CD4-positive, alpha-beta T cell treated with Interleukin-6 for 4 hours (primary cell): ENCODE results near the gene ABCA3.
"Not testable (repeated sequence)": the region's sequence is repeated elsewhere in the genome, so short reads cannot be mapped to it uniquely, and the experiment has no call there.

Experiments used
- DNase-seq: peaks from one replicate; pipeline ENCODE4 v3.0.0-alpha.2; 2020; ENCODE audit warnings: mixed read lengths

ABCA3 gene

DNA sequence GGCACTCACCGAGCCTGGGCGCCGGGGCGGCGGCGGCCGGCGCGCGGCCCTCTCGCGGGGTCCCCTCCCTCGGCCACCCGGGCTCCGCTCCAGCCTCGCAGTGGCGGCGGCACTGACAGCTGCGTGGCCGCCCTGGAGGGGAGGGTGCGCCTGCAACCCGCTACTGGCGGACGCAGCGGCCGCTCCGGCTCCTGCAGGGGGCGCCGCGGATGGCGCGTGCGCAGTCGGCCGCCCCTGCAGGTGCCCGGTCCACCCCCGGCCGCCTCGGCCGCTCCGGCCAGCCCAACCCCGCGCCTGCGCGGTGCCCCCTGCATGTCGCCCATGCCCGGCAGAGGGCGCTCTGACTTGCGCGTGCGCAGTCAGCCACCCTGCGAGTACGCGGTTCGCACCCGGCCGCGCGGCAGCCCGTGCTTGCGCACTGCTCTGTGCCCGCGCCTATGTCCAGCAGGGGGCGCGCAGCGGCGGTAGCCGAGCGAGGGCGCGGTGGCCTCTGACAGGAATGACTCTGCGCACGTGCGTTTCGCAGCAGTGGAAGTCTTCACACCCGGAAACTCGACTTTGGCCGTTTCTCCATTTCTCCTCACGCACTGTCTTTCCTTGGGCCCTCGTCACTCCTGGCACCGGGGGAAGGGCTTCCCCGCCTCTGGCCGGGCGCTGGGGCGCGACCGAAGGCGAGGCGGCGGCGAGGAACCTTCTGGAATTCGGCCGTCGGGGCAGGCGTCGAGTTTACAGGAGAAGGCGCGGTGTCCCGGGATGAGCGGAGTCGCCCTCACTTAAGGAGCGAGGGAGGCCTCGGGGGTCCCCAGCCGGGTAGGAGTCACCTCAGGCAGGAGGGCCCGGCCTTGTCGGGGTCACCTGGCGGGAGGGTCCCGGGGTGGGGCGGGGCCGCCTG, at the start of gene ABCA3:
TSS of gene ABCA3 (minus strand) at position 165 of the 892 bp plus-strand sequence. CDS start 14,262 bp downstream, outside the sequence.
- DNase-seq, result peak; percentile 94

DNA sequence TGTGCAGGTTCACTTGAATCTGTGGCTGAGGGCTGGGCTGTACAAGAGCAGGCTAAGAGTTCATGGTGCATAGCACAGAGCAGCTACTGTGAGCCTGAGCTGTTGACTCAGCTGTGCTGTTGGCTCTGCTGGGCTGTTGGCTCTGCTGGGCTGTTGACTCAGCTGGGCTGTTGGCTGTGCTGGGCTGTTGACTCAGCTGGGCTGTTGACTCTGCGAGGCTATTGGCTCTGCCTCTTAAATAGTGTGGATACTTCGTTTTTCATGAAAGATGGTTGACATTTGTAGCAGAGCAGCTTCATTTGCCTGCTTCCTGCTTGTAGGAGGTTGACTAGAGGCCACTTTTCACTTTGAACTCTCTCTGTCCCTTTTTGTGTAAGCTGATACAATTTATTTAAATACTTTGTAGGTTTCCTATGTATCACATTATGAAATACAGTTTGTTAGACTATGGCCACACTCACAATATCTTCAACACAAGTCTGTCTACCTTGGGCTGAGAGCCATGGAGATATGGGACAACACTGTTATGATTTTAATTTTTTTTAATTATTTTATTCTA, 48.4 kb upstream of the ABCA3 start:
- no peak for DNase-seq

GRCh38 chr16:2388139-2388874, 47.8 kb upstream of the ABCA3 start:
- DNase-seq, result no peak

DNA sequence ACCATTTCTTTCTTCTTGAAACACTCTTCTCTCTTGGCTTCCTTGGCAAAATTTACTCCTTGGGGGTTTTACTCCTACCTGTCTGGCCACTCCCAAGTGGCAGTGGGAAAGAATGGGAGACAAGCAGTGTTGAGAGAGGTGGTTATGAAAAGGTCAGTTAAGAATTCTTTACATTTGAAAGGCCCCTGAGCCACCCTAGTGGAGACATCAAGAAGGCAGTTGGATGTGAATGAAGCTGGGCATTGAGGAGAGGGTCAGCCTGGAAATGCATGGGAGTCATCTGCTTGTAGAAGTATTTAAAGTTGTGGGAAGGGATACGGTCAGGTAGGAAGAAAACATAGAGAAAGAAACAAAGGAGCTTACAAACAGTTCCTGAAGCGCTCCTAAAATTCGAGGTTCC, 46.5 kb upstream of the ABCA3 start:
- DNase-seq, result no peak

- not testable (repeated sequence) for DNase-seq
Measured at GRCh38 chr16:2385982-2386381, 45.5 kb upstream of the ABCA3 start.

DNA sequence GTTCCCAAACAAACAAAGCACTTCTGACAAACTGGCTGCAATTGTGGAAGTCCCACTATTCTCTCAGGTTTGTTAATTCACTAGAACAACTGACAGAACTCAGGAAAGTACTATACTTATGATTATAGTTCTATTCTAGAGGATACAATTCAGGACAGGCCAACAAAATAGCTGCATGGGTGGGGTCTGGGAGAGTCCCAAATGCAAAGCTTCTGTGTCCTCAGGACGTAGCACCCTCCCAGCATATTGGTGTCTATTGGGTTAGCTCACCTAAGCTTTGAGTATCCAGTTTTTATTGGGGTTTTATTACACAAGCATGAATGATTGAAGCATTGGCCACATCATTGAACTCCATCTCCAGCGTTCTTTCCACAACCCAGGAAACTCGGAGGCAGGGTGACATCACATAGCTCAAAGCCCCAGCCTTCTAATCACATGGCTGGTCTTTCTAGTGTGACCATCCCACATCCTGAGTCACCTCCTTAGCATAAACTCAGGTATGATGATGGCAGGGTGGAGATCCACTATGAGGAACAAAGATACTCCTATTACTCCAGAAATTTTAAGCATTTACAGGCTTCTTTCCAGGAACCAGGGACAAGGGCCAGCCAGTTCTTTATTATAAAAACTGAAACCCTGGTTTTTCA, 44.8 kb upstream of the ABCA3 start:
- no peak for DNase-seq

DNA sequence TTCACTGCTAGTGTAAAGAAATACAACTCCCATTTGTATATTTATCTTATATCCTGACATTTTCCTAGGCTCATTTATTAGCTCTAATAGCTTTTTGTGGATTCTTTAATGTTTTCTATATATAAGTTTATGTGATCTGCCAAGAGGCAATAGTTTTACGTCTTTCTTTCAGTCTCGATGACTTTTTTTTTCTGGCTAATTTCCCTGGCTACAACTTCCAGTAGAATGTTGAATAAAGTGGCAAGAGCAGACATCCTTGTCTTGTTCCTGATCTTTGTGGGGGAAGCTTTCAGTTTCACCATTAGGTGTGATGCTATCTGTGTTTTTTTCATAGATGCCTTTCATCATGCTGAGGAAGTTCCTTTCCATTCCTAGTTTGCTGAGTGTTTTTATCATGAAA, 43.9 kb upstream of the ABCA3 start:
- no peak for DNase-seq

- DNase-seq, result no peak
Measured at GRCh38 chr16:2383501-2383900, 43.0 kb upstream of the ABCA3 start.

GRCh38 chr16:2374644-2375043, 34.1 kb upstream of the ABCA3 start:
- no peak for DNase-seq

DNA sequence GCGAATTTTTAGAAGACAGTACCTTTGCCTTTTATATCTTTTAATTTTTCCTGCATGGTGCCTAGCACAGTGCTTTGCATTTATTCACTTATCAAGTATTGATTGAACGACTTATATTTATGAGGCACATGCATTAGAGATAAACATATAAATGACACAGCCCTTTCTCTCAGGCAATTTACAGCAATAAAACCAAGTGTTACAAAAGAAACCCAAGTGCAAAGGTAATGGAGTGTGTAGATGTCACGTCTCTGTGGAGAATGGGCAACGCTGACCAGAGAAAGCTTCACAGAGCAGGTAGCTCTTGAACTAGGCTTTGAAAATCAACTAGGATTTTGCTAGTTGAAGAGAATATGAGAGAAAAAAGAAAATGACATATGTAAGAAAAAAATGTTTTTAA, 32.6 kb upstream of the ABCA3 start:
- DNase-seq, result no peak

- no peak for DNase-seq
Measured at GRCh38 chr16:2372684-2373083, 32.2 kb upstream of the ABCA3 start.

DNA sequence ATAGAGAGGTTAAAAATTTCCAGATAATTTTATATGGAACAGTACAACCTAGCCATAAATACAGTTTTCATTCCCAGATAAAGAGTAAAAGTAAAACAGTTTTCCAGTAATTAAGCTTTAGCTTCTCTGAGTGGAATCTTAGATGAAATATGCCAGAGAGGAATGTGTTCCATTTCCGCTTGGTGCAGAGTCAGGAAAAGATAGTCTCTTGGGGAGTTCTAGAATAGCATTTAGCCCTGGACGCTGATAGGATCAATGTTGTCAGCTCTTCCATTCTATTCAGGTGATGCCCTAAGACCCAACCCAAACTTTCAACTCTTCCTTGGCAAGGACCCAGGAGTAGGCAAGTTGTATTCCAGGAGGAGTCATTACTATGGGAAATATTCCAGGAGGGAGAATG, 30.9 kb upstream of the ABCA3 start:
- DNase-seq, result no peak

- DNase-seq, result no peak
Measured at GRCh38 chr16:2370721-2371120, 30.2 kb upstream of the ABCA3 start.

DNA sequence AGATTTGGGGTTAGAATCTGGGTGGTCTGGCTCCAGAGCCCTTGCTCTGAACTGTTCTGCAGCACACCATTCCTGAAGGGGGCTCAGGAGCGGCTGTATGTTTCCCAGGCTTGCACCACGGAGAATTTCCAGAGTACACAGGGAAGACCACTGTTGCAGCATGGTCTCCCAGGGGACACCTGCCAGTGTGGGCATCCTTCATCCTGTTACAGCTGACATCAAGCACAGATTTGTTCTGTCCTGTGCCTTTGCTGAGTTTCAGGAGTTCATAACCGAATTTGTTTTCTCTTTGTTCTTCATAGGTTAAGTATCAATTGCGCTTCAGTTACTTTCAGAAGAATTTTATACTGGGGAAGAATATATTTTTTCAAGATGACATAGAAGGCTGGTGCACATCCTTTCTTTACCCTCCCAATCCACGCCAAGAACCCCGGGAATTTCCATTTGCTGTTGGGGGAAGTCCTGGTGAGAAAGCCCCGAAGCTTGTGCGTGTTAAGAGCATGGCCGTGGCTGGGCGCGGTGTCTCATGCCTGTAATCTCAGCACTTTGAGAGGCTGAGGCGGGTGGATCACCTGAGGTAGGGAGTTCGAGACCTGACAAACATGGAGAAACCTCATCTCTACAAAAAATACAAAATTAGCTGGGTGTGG, 26.3 kb upstream of the ABCA3 start:
- no peak for DNase-seq

GRCh38 chr16:2365397-2366294, 25.1 kb upstream of the ABCA3 start:
- no peak for DNase-seq

DNA sequence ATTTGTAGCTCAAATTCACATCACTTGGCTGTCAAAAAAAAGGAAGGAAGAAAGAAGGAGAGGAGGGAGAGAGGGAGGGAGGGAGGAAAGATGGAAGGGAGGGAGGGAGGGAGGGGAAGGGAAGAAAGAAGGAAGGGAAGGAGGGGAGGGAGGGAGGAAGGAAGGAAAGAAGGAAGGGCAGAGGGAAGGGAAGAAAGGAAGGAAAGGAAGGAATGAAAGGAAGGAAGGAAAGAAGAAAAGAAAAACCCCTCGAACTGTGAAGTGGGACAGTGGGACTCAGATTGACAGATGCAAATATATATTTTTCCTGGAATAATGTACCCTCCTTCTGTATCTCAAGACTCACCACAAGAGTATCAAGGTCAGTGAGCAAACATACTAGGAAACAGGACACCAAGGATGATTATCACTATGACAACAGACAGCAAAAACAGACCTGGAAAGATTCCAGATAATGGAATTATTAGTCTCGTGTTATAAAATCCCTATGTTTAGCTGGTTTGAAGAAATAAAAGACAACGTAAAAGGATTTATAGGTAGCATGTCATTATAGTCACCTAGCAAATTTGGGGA, 24.2 kb upstream of the ABCA3 start:
- no peak for DNase-seq

DNA sequence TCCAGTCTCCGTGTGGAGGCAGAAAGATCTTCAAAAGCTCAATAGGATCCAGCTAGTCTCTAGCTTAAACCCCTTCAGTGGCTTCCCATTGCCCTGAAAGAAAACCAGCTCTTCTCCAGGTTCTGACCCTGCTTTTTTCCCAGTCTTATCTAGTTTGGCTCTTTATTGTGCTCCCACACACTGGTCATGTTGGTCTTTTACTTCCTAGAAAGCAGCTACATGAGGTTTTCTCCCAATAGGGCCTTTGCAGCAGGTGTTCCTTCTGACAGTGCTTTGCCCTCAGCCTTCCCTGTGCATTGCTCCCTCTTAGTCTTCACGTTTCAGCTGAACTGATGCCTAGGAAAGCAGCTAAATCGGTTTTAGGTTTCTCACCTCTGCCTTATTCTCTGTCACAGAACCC, 21.7 kb upstream of the ABCA3 start:
- no peak for DNase-seq

DNA sequence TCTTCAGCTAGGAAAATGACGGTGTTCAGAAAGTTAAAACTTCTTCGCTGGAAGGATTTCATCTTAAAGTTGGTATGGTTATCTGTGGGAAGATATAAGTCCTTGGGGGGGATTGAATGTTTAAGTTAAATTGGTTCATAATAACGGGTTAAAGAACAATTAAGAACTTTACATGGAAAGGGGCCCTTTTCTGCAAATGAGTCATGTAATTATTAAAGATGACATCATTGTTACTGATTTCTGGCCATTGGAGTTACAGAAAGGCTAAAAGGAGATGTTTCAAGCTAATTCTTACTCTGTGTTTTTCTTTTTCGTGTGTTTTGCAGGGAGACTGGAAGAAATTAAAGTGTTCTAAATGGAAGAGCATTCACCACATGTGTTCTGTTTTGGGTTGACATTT, 20.6 kb upstream of the ABCA3 start:
- no peak for DNase-seq

- DNase-seq, result no peak
Measured at GRCh38 chr16:2359919-2360318, 19.4 kb upstream of the ABCA3 start.

GRCh38 chr16:2358811-2359210, 18.3 kb upstream of the ABCA3 start:
- no peak for DNase-seq

DNA sequence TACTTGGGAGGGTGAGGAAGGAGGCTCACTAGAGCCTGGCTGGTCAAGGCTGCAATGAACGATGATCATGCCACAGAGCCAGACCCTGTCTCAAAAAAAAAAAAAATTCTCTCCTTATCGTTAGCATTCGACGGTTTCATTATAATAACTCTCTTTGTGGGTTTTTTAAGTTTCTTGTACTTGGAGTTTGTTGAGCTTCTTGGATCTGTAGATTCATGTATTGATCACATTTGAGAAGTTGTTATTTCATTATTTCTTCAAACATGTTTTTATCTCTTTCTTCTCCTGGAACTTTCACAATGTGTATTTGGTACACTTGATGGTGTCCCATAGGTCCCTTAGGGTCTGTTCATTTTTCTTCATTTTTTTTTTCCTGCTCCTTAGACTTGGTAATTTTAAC, 16.8 kb upstream of the ABCA3 start:
- DNase-seq, result no peak
